ENCODE data around the gene LRRC4C.

Gene LRRC4C

DNA sequence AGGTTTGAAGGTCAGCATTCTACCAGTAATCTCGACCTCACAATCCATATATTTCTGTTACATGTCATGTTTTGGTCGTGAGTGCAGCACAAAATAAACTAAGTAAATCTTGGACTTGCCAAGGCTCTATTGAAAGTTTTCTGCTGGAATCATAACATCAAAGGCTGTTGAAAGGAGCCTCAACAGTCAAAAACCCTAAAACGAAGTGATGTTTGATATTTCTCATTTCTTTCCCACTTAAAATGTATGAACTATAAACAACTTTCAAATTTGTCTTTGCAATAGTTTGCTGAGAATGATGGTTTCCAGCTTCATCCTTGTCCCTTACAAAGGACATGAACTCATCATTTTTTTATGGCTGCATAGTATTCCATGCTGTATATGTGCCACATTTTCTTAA, 1118.5 kb downstream of the LRRC4C start:
- no peaks in the 10 kb centered on the region for H3K4me1 ChIP-seq (ENCODE audit: insufficient read depth, low read length)
- DNase-seq (no peak), ATAC-seq (ENCODE audit: insufficient read depth, low read depth) (no peak)
- no peak for TF ChIP-seq CTCF (IDR thresholded peaks at IDR 0.05; ENCODE audit: borderline replicate concordance, extremely low read depth, low read length, poor library complexity, severe bottlenecking)
- no peak for TF ChIP-seq EZH2 (IDR thresholded peaks at IDR 0.05; ENCODE audit: borderline replicate concordance, low read depth, low read length, severe bottlenecking)
- H3K9me3 ChIP-seq (ENCODE audit: insufficient read depth, low read length, severe bottlenecking): no peaks in the 10 kb centered on the region
- no peak overlapping the region for H3K27ac ChIP-seq (ENCODE audit: low read length)
- no peaks in the 10 kb centered on the region for H4K20me1 ChIP-seq (ENCODE audit: insufficient read depth, low read length)
- no peaks in the 10 kb centered on the region for H3K36me3 ChIP-seq (ENCODE audit: insufficient read depth, low read length)
- no peak overlapping the region for H3K4me3 ChIP-seq (ENCODE audit: low read depth in 1 of 2, low read length in 2 of 2)
- H3K9ac ChIP-seq (ENCODE audit: low read depth, low read length): no peak overlapping the region
- no peak overlapping the region for H3K4me2 ChIP-seq (ENCODE audit: insufficient read depth, low read length)
- no peak overlapping the region for H2AFZ ChIP-seq (ENCODE audit: low read depth, low read length)
- no peaks in the 10 kb centered on the region for H3K79me2 ChIP-seq (ENCODE audit: insufficient read depth, low read length)
- H3K27me3 ChIP-seq (ENCODE audit: insufficient read depth, low read length, poor library complexity): no peaks in the 10 kb centered on the region

DNA sequence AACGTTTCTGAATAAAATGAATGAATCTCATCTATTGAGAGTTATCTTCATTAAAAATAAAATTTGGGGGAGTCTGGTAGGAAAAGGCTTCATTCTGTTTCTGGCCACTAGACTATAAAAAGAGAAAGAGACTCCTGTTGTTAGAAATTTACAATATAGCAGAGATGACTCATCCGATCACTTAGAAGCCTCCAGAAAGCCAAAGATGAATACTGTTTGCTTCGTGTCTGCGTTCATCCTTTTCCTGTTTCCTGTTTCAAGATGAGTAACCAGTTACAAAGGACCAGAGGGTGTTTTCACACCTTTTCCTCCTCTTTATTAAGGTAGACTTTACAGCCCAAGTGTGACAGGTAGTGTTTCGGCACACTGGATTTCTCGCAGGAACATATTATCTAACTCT, 1120.7 kb downstream of the LRRC4C start:
- ATAC-seq (ENCODE audit: insufficient read depth, low read depth) (no peak), DNase-seq (no peak)
- H2AFZ ChIP-seq (ENCODE audit: low read depth, low read length): no peak overlapping the region
- no peaks in the 10 kb centered on the region for H3K79me2 ChIP-seq (ENCODE audit: insufficient read depth, low read length)
- no peaks in the 10 kb centered on the region for H3K9me3 ChIP-seq (ENCODE audit: insufficient read depth, low read length, severe bottlenecking)
- no peak overlapping the region for H3K4me2 ChIP-seq (ENCODE audit: insufficient read depth, low read length)
- H3K27ac ChIP-seq (ENCODE audit: low read length): no peak overlapping the region
- H3K4me1 ChIP-seq (ENCODE audit: insufficient read depth, low read length): no peaks in the 10 kb centered on the region
- TF ChIP-seq EZH2 (IDR thresholded peaks at IDR 0.05; ENCODE audit: borderline replicate concordance, low read depth, low read length, severe bottlenecking) (no peak), CTCF (IDR thresholded peaks at IDR 0.05; ENCODE audit: borderline replicate concordance, extremely low read depth, low read length, poor library complexity, severe bottlenecking) (no peak)
- no peak overlapping the region for H3K4me3 ChIP-seq (ENCODE audit: low read depth in 1 of 2, low read length in 2 of 2)
- no peaks in the 10 kb centered on the region for H3K36me3 ChIP-seq (ENCODE audit: insufficient read depth, low read length)
- no peaks in the 10 kb centered on the region for H3K27me3 ChIP-seq (ENCODE audit: insufficient read depth, low read length, poor library complexity)
- H4K20me1 ChIP-seq (ENCODE audit: insufficient read depth, low read length): no peaks in the 10 kb centered on the region
- no peak overlapping the region for H3K9ac ChIP-seq (ENCODE audit: low read depth, low read length)

GRCh38 chr11:40338062-40338461, 1121.4 kb downstream of the LRRC4C start:
- no peak for DNase-seq
- TF ChIP-seq EZH2 (IDR thresholded peaks at IDR 0.05; ENCODE audit: borderline replicate concordance, low read depth, low read length, severe bottlenecking) (no peak), CTCF (IDR thresholded peaks at IDR 0.05; ENCODE audit: borderline replicate concordance, extremely low read depth, low read length, poor library complexity, severe bottlenecking) (no peak)
- H3K4me3 ChIP-seq (ENCODE audit: low read depth in 1 of 2, low read length in 2 of 2): peak overlapping the region in 1 of 2 experiments; percentile 12; a peak in 1 of 4 replicates
- H3K9ac ChIP-seq (ENCODE audit: low read depth, low read length): no peak overlapping the region
- no peaks in the 10 kb centered on the region for H3K79me2 ChIP-seq (ENCODE audit: insufficient read depth, low read length)
- ATAC-seq (ENCODE audit: insufficient read depth, low read depth): no peak
- H3K27ac ChIP-seq (ENCODE audit: low read length): no peak overlapping the region
- H3K4me1 ChIP-seq (ENCODE audit: insufficient read depth, low read length): no peaks in the 10 kb centered on the region
- no peaks in the 10 kb centered on the region for H3K36me3 ChIP-seq (ENCODE audit: insufficient read depth, low read length)
- H4K20me1 ChIP-seq (ENCODE audit: insufficient read depth, low read length): no peaks in the 10 kb centered on the region
- H3K4me2 ChIP-seq (ENCODE audit: insufficient read depth, low read length): no peak overlapping the region
- H3K9me3 ChIP-seq (ENCODE audit: insufficient read depth, low read length, severe bottlenecking): no peaks in the 10 kb centered on the region
- no peak overlapping the region for H2AFZ ChIP-seq (ENCODE audit: low read depth, low read length)
- H3K27me3 ChIP-seq (ENCODE audit: insufficient read depth, low read length, poor library complexity): no peaks in the 10 kb centered on the region

DNA sequence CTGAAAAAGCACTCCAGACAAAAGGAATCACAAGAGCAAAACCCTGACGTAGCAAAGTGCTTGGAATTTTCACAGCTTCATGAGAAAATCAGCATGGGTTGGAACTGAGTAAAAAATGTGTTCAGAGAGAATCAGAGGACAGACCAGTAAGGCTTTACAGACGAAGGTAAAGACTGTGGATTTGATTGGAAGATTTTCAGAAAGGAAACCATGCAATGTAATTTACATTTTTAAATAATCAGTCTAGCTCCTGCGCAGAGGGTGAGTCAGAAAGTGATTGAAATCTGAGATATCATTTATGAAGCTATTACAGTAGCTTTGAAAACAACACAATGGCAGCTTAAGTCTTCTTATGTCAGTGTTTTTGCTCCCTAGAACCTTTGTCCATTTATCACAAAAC, 1122.3 kb downstream of the LRRC4C start:
- H3K4me3 ChIP-seq (ENCODE audit: low read depth in 1 of 2, low read length in 2 of 2): no peak overlapping the region
- H3K27me3 ChIP-seq (ENCODE audit: insufficient read depth, low read length, poor library complexity): no peaks in the 10 kb centered on the region
- H3K27ac ChIP-seq (ENCODE audit: low read length): no peak overlapping the region
- no peaks in the 10 kb centered on the region for H3K79me2 ChIP-seq (ENCODE audit: insufficient read depth, low read length)
- H3K9ac ChIP-seq (ENCODE audit: low read depth, low read length): no peak overlapping the region
- ATAC-seq (ENCODE audit: insufficient read depth, low read depth) (no peak), DNase-seq (no peak)
- TF ChIP-seq CTCF (IDR thresholded peaks at IDR 0.05; ENCODE audit: borderline replicate concordance, extremely low read depth, low read length, poor library complexity, severe bottlenecking) (no peak), EZH2 (IDR thresholded peaks at IDR 0.05; ENCODE audit: borderline replicate concordance, low read depth, low read length, severe bottlenecking) (no peak)
- no peaks in the 10 kb centered on the region for H3K4me1 ChIP-seq (ENCODE audit: insufficient read depth, low read length)
- no peaks in the 10 kb centered on the region for H3K9me3 ChIP-seq (ENCODE audit: insufficient read depth, low read length, severe bottlenecking)
- no peak overlapping the region for H2AFZ ChIP-seq (ENCODE audit: low read depth, low read length)
- H3K4me2 ChIP-seq (ENCODE audit: insufficient read depth, low read length): no peak overlapping the region
- H3K36me3 ChIP-seq (ENCODE audit: insufficient read depth, low read length): no peaks in the 10 kb centered on the region
- H4K20me1 ChIP-seq (ENCODE audit: insufficient read depth, low read length): no peaks in the 10 kb centered on the region
